Right lobe of liver (tissue), 4 donors: ENCODE measurements around the gene EPHB1.

Experiments
- CTCF ChIP-seq, 4 donors: fragments of 200-600 bp in 3 of 4; fragments of 450-650 bp in 1 of 4; IDR thresholded peaks; one replicate each; pipeline versions ENCODE4 v1.5.1 to v1.8.0; 2016 to 2022; ENCODE audit warnings: antibody characterized with exemption in 4 of 4, mild to moderate bottlenecking in 2 of 4
- POLR2A ChIP-seq: fragments of 450-650 bp; IDR thresholded peaks from one replicate; pipeline ENCODE4 v1.6.1; 2017; ENCODE audit warnings: antibody characterized with exemption, mild to moderate bottlenecking
- donor health status: DM: no; HTN: no; CAD: no.
- donor health status: DM: no; HTN: no; CAD: no.
- donor health status: DM: no; HTN: yes; CAD: no.

GRCh38 chr3:135262441-135262840, 467.4 kb downstream of the EPHB1 start:
- TF ChIP-seq CTCF (IDR thresholded peaks at IDR 0.05) (no peak), POLR2A (no peak)
